Body of pancreas (tissue), 4 donors: Measurements from ENCODE around the gene CUTA. TPM values are rescaled to one million over a fixed set of nuclear protein-coding genes. Genes with fewer than 3 reads are reported as not detected.

Source experiments
- ATAC-seq: fragments of 150-250 bp; one replicate; pipeline ENCODE4 v1.9.1; 2016
- DNase-seq, 4 donors: peaks; one replicate each; pipeline ENCODE4 v3.0.0-alpha.2; 2019
- H3K27ac ChIP-seq, 4 donors: fragments of 200-600 bp; sonication (generic); 1 replicate in 3 of 4; 2 replicates in 1 of 4; pipeline versions ENCODE4 v1.5.1 to v1.6.1; 2016 to 2019; ENCODE audit warnings: mild to moderate bottlenecking in 1 of 4, mixed read lengths in 1 of 4, moderate library complexity in 1 of 4
- H3K27me3 ChIP-seq, 2 donors: fragments of 200-600 bp; sonication (generic); one replicate each; pipeline ENCODE4 v1.6.0; 2016; ENCODE audit warnings: mild to moderate bottlenecking in 1 of 2
- H3K36me3 ChIP-seq, 2 donors: fragments of 200-600 bp; sonication (generic); replicated peaks in 1 of 2; 2 replicates each; pipeline ENCODE4 v1.5.1; 2016; ENCODE audit warnings: low read depth in 2 of 2; ENCODE audit not compliant: insufficient read depth in 1 of 2
- H3K4me1 ChIP-seq: fragments of 200-600 bp; sonication (generic); one replicate; pipeline ENCODE4 v1.6.0; 2016
- H3K4me3 ChIP-seq, 2 donors: fragments of 200-600 bp; sonication (generic); 1 replicate in 1 of 2; 2 replicates in 1 of 2; pipeline ENCODE4 v1.5.1; 2016 to 2019
- H3K9me3 ChIP-seq, 3 donors: fragments of 200-600 bp; sonication (generic); 1 replicate in 2 of 3; 2 replicates in 1 of 3; pipeline ENCODE4 v1.5.1; 2016
- POLR2A ChIP-seq, 3 donors: fragments of 450-650 bp; IDR thresholded peaks; one replicate each; pipeline ENCODE4 v1.6.1; 2016; ENCODE audit warnings: antibody characterized with exemption in 3 of 3, mild to moderate bottlenecking in 2 of 3
- WGBS, 2 donors: methylation state at CpG; one replicate each; pipeline ENCODE4 v1.1.5; 2017; 5-methylcytosine and 5-hydroxymethylcytosine counted together
- intact Hi-C: fragments of 100-400 bp; cut with DNase I; formaldehyde crosslinking; loops from one replicate; pipeline ENCODE4 v1.15.1; 2023
- total RNA-seq, 2 donors: library from RNA; depleted of rRNA; stranded (reverse); fragments of >200 nt; gene quantifications; one replicate each; pipeline ENCODE4 v1.1.0, GENCODE V29; 2016
- TF ChIP-seq, protein P1 (sequence below), 7 experiments: fragments of 450-650 bp in 4 of 7; fragments of 200-600 bp in 3 of 7; sonication (generic) in 3 of 7; IDR thresholded peaks; one replicate each; pipeline ENCODE4 v1.5.1; 2016 to 2019; ENCODE audit warnings: antibody characterized with exemption in 7 of 7

CUTA gene
- total RNA-seq, 2 donors from 2014 or later, result 87.7 to 126 TPM

DNA sequence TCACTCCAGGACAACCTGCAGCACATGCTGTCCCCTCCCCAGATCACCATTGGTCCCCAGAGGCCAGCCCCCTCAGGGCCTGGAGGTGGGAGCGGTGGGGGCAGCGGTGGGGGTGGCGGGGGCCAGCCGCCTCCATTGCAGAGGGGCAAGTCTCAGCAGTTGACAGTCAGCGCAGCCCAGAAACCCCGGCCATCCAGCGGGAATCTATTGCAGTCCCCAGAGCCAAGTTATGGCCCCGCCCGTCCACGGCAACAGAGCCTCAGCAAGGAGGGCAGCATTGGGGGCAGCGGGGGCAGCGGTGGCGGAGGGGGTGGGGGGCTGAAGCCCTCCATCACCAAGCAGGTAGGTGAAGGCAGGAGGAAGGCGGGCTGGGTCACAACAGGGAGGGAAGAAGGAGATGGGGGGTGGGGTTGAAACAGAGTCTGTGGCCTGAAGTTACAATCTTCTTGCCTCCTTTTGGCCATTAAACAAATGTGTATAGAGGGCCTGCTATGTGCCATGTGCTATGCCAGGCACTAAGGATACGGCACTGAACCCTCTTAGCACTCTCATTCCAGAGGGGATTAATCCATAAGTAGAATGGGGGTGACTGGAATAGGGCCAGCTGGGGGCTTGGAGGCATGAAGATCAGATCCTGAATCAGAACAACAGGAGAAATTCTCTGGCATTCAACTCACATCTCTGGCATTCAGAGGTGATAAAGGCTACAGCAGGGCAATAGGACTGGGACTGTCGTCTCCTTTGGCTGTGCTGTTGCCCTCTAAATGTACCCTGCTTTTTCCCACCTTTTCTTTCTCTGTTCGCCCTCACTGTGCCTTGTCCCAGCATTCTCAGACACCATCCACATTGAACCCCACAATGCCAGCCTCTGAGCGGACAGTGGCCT lies 26.0 kb upstream of the CUTA start:
- no peaks in the 10 kb centered on the region for H3K27me3 ChIP-seq
- H3K4me3 ChIP-seq, result no peak overlapping the region
- no peaks in the 10 kb centered on the region for H3K4me1 ChIP-seq
- 83 to 94% methylated on average over 9 to 13 of the region's 18 CpGs for WGBS, 2 donors
- H3K27ac ChIP-seq, result no peak overlapping the region
- DNase-seq, result no peak
- intact Hi-C loops, result no loop called here
- ATAC-seq, result no peak
- H3K9me3 ChIP-seq, result no peaks in the 10 kb centered on the region
- TF ChIP-seq, protein P1, sequence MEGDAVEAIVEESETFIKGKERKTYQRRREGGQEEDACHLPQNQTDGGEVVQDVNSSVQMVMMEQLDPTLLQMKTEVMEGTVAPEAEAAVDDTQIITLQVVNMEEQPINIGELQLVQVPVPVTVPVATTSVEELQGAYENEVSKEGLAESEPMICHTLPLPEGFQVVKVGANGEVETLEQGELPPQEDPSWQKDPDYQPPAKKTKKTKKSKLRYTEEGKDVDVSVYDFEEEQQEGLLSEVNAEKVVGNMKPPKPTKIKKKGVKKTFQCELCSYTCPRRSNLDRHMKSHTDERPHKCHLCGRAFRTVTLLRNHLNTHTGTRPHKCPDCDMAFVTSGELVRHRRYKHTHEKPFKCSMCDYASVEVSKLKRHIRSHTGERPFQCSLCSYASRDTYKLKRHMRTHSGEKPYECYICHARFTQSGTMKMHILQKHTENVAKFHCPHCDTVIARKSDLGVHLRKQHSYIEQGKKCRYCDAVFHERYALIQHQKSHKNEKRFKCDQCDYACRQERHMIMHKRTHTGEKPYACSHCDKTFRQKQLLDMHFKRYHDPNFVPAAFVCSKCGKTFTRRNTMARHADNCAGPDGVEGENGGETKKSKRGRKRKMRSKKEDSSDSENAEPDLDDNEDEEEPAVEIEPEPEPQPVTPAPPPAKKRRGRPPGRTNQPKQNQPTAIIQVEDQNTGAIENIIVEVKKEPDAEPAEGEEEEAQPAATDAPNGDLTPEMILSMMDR (IDR thresholded peaks at IDR 0.05), result no peak
- TF ChIP-seq POLR2A (IDR thresholded peaks at IDR 0.05), result no peak
- H3K36me3 ChIP-seq, result no peaks in the 10 kb centered on the region

DNA sequence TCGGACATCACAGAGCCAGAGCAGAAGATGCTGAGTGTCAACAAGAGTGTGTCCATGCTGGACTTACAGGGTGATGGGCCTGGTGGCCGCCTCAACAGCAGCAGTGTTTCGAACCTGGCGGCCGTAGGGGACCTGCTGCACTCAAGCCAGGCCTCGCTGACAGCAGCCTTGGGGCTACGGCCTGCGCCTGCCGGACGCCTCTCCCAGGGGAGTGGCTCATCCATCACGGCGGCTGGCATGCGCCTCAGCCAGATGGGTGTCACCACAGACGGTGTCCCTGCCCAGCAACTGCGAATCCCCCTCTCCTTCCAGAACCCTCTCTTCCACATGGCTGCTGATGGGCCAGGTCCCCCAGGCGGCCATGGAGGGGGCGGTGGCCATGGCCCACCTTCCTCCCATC lies 25.1 kb upstream of the CUTA start:
- Histone ChIP-seq H3K4me1 (no peaks in the 10 kb centered on the region), H3K27me3 (no peaks in the 10 kb centered on the region), H3K9me3 (no peaks in the 10 kb centered on the region), H3K36me3 (no peaks in the 10 kb centered on the region), H3K4me3 (no peak overlapping the region), H3K27ac (no peak overlapping the region)
- intact Hi-C loops, result no loop called here
- TF ChIP-seq POLR2A (IDR thresholded peaks at IDR 0.05), result no peak
- TF ChIP-seq, protein P1 (IDR thresholded peaks at IDR 0.05), result no peak
- no peak for ATAC-seq
- DNase-seq, result no peak
- 88 to 96% methylated on average over 3 to 17 of the region's 17 CpGs for WGBS, 2 donors

DNA sequence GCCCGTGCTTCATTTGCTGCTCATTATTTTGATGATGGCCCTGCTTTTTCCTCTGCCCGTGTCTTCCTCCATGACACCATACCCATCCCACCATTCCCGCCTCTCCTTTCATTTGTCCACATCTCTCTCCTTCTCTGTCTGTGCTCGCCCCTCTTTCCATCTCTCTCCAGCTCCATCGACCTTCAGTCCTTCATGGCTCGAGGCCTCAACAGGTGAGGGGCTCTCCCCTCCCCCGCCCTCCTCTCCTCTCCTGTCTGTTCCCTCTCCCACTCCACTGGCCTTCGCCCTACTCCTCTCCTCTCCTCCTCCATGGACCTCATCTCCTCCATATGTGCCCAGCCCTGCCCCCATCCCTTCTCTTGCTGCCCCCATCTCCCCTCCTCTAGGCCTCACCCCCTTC lies 24.4 kb upstream of the CUTA start:
- ATAC-seq (no peak), DNase-seq (no peak)
- Histone ChIP-seq H3K9me3 (no peaks in the 10 kb centered on the region), H3K27ac (no peak overlapping the region), H3K4me1 (no peaks in the 10 kb centered on the region), H3K36me3 (no peaks in the 10 kb centered on the region), H3K27me3 (no peaks in the 10 kb centered on the region), H3K4me3 (no peak overlapping the region)
- intact Hi-C loops, result no loop called here
- WGBS, 2 donors, result 80 to 86% methylated on average over 8 of the region's 8 CpGs
- no peak for TF ChIP-seq POLR2A (IDR thresholded peaks at IDR 0.05)
- TF ChIP-seq, protein P1 (IDR thresholded peaks at IDR 0.05), result no peak

DNA sequence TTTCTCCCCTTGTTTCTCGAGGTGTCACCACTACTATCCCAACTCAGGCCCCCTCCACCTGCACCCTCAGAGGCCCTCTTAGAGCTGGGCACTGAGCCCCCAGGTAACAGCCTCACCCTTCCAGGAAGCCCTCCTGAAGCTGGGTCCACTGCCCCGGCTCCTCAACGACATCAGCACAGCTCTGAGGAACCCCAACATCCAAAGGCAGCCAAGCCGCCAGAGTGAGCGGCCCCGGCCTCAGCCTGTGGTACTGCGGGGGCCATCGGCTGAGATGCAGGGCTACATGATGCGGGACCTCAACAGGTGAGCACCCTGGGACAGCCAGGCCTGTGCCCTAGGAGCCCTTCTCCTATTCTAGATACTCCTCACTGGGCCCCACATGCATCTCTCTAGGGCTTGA lies 23.6 kb upstream of the CUTA start:
- intact Hi-C loops, result no loop called here
- Histone ChIP-seq H3K27me3 (no peaks in the 10 kb centered on the region), H3K36me3 (no peaks in the 10 kb centered on the region), H3K27ac (no peak overlapping the region), H3K4me1 (no peaks in the 10 kb centered on the region), H3K9me3 (no peaks in the 10 kb centered on the region), H3K4me3 (no peak overlapping the region)
- WGBS, 2 donors, result 78 to 88% methylated on average over 1 to 8 of the region's 9 CpGs
- TF ChIP-seq, protein P1 (IDR thresholded peaks at IDR 0.05), result no peak
- no peak for TF ChIP-seq POLR2A (IDR thresholded peaks at IDR 0.05)
- ATAC-seq (no peak), DNase-seq (no peak)
